Spinal cord (tissue), 10 donors: ENCODE results near the gene NRG3. TPM values are rescaled to one million over a fixed set of nuclear protein-coding genes. Genes with fewer than 3 reads are reported as not detected.
"Not testable (repeated sequence)": the region's sequence is repeated elsewhere in the genome, so short reads cannot be mapped to it uniquely, and the experiment has no call there.

Source experiments
- DNase-seq, 6 donors: peaks; one replicate each; pipeline versions ENCODE4 v3.0.0 to v3.0.0-alpha.2; 2013 to 2015; ENCODE audit warnings: low spot score in 6 of 6, low read depth in 4 of 6
- H3K27ac ChIP-seq: one replicate; pipeline ENCODE4 v1.5.1; 2013; ENCODE audit warnings: low read depth, low read length, control low read depth
- H3K27me3 ChIP-seq: one replicate; pipeline ENCODE4 v1.6.1; 2013; ENCODE audit warnings: low read length; ENCODE audit not compliant: control insufficient read depth, insufficient read depth
- H3K36me3 ChIP-seq: one replicate; pipeline ENCODE4 v1.6.1; 2013; ENCODE audit warnings: low read length; ENCODE audit not compliant: control insufficient read depth, insufficient read depth
- H3K4me1 ChIP-seq: one replicate; pipeline ENCODE4 v1.6.1; 2013; ENCODE audit warnings: low read length; ENCODE audit not compliant: control insufficient read depth, insufficient read depth
- H3K4me3 ChIP-seq: one replicate; pipeline ENCODE4 v1.5.1; 2013; ENCODE audit warnings: low read depth, low read length, control low read depth
- H3K9me3 ChIP-seq: one replicate; pipeline ENCODE4 v1.6.1; 2013; ENCODE audit warnings: low read length; ENCODE audit not compliant: control insufficient read depth, insufficient read depth
- WGBS: methylation state at CpG from one replicate; pipeline ENCODE4 v1.1.5; 2013; ENCODE audit warnings: missing lambda C conversion rate; ENCODE audit not compliant: insufficient coverage; 5-methylcytosine and 5-hydroxymethylcytosine counted together
- polyA plus RNA-seq, 2 donors: library from polyadenylated mRNA; unstranded; fragments of 120-200 nt; gene quantifications; one replicate each; pipeline ENCODE4 v1.2.1, GENCODE V29; 2013; ENCODE audit not compliant: insufficient read length in 2 of 2
- total RNA-seq, 2 donors: library from RNA; depleted of rRNA in 1 of 2; stranded (reverse); fragments of 120-200 nt in 1 of 2; fragments of >200 nt in 1 of 2; gene quantifications; one replicate each; pipeline versions ENCODE4 v1.2.3 to v1.2.4, GENCODE V29; 2013 to 2014
- donor health status: healthy.

NRG3 gene
- total and polyA plus RNA-seq, 4 donors = 10.2 to 53.9 (median 33.6) TPM

DNA sequence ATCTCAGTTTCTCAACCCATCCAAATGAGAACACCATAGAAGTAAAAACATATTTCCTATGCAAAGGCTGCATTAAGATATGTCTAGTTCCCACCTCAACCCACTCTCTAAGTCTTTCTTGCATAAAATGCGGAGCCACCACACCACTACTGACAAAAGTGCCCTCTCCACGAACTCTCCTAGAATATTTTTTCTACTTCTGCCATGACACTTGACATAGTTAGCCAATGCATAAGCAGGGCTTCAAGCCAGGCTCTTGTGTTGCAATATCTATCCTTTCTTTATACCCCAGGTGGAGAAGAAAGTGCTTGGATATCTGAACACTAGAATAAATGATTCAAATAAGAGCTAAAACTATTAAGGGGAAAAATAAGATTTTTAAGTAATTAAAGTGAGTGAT lies 465.2 kb downstream of the NRG3 start:
- DNase-seq = no peak
- Histone ChIP-seq H3K27ac (no peak overlapping the region), H3K27me3 (no peaks in the 10 kb centered on the region), H3K4me3 (no peak overlapping the region), H3K4me1 (no peaks in the 10 kb centered on the region), H3K9me3 (no peaks in the 10 kb centered on the region), H3K36me3 (no peaks in the 10 kb centered on the region)
- WGBS = 94% methylated on average over 2 of the region's 2 CpGs

DNA sequence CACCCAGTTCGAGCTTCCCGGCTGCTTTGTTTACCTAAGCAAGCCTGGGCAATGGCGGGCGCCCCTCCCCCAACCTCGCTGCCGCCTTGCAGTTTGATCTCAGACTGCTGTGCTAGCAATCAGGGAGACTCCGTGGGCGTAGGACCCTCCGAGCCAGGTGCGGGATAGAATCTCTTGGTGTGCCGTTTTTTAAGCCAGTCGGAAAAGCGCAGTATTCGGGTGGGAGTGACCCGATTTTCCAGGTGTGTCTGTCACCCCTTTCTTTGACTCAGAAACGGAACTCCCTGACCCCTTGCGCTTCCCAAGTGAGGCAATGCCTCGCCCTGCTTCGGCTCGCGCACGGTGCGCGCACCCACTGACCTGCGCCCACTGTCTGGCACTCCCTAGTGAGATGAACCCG lies 474.6 kb downstream of the NRG3 start:
- not testable (repeated sequence) for H3K27me3 ChIP-seq, H3K9me3 ChIP-seq, H3K36me3 ChIP-seq, DNase-seq, H3K4me3 ChIP-seq, H3K27ac ChIP-seq, H3K4me1 ChIP-seq
- WGBS = 91% methylated on average over 12 of the region's 26 CpGs

DNA sequence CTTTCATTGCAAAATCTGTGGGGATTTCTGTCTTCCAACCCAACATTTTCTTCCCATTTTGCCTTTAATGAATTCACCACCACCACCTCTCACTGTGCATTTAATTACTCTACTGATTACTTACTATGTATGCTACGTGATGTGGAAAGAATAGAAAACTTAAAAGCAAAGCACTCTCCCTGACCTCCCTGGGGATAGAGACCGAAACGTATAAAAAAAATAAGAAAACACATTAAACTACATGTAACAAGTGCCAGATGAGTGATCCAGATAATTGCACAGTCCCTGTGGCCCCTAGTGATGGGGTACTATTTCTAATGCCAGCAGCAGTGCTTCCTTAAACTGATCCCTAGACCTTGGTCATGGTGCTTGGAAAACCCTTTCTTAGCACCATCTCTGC lies 478.4 kb downstream of the NRG3 start:
- Histone ChIP-seq H3K27me3 (no peaks in the 10 kb centered on the region), H3K9me3 (no peaks in the 10 kb centered on the region), H3K4me1 (peaks cover 3% of the 10 kb centered on the region), H3K36me3 (no peaks in the 10 kb centered on the region), H3K4me3 (no peak overlapping the region), H3K27ac (no peak overlapping the region)
- DNase-seq = peak in 1 of 6 donors; percentile 82
- WGBS = no CpG with 5 or more reads among the region's 3 CpGs

DNA sequence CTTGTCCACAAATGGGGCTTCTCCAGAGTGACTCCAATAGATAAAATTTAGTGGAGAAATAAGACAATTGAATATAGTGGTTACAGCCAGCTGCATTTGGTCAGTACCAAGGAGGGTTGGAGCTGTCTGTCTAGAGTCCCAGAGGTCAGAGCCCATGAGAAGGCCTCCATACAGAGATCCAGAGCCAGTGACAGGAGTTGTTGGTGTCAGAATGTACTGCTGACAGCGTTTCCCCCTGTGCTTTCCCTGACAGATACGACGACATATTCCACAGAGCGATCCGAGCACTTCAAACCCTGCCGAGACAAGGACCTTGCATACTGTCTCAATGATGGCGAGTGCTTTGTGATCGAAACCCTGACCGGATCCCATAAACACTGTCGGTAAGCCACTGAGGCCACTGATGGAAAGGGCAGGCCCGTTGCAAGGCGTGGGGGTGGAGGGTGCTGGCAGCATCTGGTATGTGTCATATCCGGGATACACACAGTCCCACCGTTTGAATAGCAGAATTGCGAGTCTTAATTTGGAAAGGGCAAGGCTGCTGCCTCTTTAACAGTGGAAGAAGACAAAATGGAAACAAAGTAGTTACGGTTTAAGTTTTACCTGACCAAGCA lies 483.6 kb downstream of the NRG3 start:
- Histone ChIP-seq H3K36me3 (no peaks in the 10 kb centered on the region), H3K4me1 (peaks cover 3% of the 10 kb centered on the region), H3K27ac (no peak overlapping the region), H3K9me3 (no peaks in the 10 kb centered on the region), H3K4me3 (no peak overlapping the region), H3K27me3 (no peaks in the 10 kb centered on the region)
- no peak for DNase-seq
- 90% methylated on average over 13 of the region's 16 CpGs for WGBS

DNA sequence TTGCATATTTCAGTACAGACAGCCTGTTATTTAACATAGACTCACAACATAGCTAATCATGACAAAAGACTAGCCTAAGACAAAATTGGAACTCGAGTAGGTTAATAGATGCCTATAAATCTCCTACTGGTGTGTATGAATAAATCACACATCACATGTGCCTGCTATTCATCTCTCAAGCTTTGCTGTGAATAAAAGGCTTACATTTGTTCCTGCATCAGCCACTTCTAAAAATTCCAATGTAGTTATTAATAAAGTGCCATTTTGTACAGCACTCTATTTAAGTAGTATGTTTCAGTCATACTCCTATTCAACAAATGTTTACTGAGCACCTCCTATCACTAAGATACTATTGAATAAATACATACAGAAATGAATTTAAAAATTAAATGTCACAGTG lies 486.3 kb downstream of the NRG3 start:
- no peaks in the 10 kb centered on the region for H3K27me3 ChIP-seq
- no CpG with 5 or more reads among the region's 1 CpG for WGBS
- H3K27ac ChIP-seq = no peak overlapping the region
- no peaks in the 10 kb centered on the region for H3K36me3 ChIP-seq
- H3K9me3 ChIP-seq = no peaks in the 10 kb centered on the region
- no peaks in the 10 kb centered on the region for H3K4me1 ChIP-seq
- no peak overlapping the region for H3K4me3 ChIP-seq
- no peak for DNase-seq

DNA sequence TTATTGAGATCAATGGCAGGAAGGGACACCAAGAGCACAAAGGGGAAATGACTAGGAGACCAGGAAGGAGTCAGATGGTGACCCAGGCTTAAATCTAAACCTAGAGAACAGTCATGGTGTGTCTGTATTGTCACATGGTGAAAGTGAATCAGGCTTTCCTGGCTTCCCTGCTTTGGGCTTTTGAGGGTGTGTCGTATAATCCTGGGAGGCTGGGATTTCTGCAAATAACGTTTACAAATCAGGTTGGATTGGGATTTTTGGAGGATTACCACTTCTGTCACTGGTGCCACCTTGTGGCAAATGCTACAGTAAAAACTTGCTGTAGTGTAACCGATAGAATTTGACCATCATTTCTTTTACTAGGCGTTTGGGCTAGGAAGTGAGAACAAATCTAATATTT lies 502.6 kb downstream of the NRG3 start:
- DNase-seq = peak in 1 of 6 donors; percentile 19
- Histone ChIP-seq H3K9me3 (no peaks in the 10 kb centered on the region), H3K4me1 (no peaks in the 10 kb centered on the region), H3K36me3 (no peaks in the 10 kb centered on the region), H3K27me3 (no peaks in the 10 kb centered on the region), H3K4me3 (no peak overlapping the region), H3K27ac (no peak overlapping the region)
- whole genome bisulfite sequencing = 47% methylated on average over 2 of the region's 4 CpGs

DNA sequence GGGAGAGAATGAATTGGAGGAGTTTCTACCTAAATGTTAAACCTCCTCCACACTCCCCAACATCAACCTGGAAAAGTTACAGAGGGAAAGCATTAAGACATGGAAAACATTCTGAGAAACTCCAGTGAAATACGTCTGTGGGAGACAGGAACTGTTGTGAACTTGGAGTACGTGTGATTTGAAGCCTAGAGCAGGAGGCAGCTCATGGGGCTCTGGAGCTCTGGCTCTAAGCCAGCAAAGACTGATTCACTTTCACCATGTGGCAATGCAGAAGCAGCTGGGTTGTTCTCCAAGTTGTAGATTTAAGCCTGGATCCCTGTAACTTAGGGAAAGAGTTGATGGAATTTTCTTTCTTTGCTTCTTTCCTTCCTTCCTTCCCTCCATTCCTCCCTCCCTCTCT lies 503.2 kb downstream of the NRG3 start:
- Histone ChIP-seq H3K9me3 (no peaks in the 10 kb centered on the region), H3K36me3 (no peaks in the 10 kb centered on the region), H3K27ac (no peak overlapping the region), H3K27me3 (no peaks in the 10 kb centered on the region), H3K4me1 (no peaks in the 10 kb centered on the region), H3K4me3 (no peak overlapping the region)
- 54% methylated on average over 2 of the region's 2 CpGs for WGBS
- peak in 2 of 6 donors; percentile 26 to 52 for DNase-seq

DNA sequence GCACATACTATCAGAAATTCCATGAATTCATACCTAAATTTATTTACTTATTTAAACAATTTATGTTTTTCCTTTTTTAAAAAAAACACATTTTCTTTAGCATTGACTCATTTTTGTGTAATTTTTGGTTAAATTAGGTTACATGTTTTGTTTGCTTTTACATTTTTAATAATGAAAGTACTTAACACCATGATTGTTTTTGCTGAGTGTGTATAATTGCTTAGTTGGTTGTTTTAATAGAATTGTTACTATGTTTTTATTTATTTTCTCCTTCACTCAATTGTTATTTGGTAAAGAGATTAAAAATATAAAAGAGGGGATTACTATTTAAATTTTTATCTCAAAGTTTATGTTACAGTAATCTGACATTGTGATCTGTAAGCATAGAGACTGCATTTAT lies 508.4 kb downstream of the NRG3 start:
- Histone ChIP-seq H3K4me1 (no peaks in the 10 kb centered on the region), H3K9me3 (no peaks in the 10 kb centered on the region), H3K36me3 (no peaks in the 10 kb centered on the region), H3K27ac (no peak overlapping the region), H3K27me3 (no peaks in the 10 kb centered on the region), H3K4me3 (no peak overlapping the region)
- DNase-seq = no peak

DNA sequence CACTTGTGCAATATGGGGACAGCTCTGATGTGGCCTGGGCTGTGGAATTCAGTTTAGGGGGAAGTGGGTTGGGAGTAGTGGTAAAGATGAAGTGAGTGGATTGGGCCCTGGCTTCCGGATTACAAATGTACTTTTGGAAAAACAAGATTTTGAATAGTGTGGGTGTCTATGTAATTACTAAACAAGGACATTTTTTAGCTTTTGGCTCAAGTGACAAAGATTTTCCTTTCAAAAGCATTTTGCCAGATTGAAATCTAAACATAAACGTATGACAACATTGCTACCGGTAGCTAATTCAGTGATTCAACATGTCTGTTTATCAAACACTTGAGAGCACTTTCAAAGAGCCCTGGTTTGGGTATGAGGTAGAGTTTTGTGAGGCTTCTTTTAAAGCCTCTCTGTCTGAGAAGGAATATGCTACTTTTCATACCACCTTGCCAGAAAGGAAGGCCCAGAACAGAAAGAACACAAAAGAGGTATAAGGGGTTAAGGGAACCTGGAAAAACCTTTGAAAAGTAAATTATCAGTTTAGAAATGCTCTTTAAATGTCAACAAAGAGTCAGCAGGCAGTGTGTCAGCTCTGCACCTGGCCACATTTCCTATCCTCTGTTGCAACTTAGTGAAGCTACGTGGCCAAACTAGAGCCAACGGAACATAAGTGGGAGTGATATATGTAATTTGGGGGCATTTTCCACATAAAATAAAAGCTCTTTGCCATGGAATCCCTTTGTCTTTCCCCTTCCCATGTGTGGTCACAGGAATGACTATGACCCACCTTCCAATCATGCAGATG lies 516.1 kb downstream of the NRG3 start:
- no peak overlapping the region for H3K4me3 ChIP-seq
- H3K9me3 ChIP-seq = no peaks in the 10 kb centered on the region
- no peak for DNase-seq
- H3K4me1 ChIP-seq = peaks cover 4% of the 10 kb centered on the region
- H3K27ac ChIP-seq = no peak overlapping the region
- 100% methylated on average over 1 of the region's 5 CpGs for WGBS
- no peaks in the 10 kb centered on the region for H3K36me3 ChIP-seq
- H3K27me3 ChIP-seq = no peaks in the 10 kb centered on the region

DNA sequence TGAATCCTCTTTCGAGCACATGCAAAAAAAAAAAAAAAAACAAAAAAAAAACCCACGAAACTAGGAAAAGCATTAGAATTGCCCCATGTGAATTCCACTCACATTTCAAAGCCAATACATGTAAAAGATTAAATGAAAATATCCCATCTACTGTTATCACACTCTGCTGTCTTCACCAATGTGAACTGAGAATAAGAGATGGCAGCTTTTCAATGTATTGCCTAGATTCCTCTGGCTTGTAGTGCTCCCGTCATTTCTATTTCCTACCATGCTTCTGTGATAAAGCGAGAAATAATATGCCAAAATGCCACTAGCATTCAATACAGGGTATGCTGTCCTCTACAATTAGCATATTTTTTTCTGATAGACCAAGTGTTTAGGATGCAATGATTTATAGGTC lies 517.0 kb downstream of the NRG3 start:
- H3K4me1 ChIP-seq = peaks cover 4% of the 10 kb centered on the region
- H3K36me3 ChIP-seq = no peaks in the 10 kb centered on the region
- 80% methylated on average over 1 of the region's 4 CpGs for WGBS
- no peaks in the 10 kb centered on the region for H3K27me3 ChIP-seq
- no peaks in the 10 kb centered on the region for H3K9me3 ChIP-seq
- H3K27ac ChIP-seq = no peak overlapping the region
- no peak overlapping the region for H3K4me3 ChIP-seq
- DNase-seq = peak in 2 of 6 donors; percentile 15 to 72
